ENCODE data around the gene SMC1B. TPM values are rescaled to one million over a fixed set of nuclear protein-coding genes. Genes with fewer than 3 reads are reported as not detected.
"Not testable (repeated sequence)": the region's sequence is repeated elsewhere in the genome, so short reads cannot be mapped to it uniquely, and the experiment has no call there.

Gene SMC1B
- total RNA-seq, 1 donor from 2014 or later, result 0.13 TPM

DNA sequence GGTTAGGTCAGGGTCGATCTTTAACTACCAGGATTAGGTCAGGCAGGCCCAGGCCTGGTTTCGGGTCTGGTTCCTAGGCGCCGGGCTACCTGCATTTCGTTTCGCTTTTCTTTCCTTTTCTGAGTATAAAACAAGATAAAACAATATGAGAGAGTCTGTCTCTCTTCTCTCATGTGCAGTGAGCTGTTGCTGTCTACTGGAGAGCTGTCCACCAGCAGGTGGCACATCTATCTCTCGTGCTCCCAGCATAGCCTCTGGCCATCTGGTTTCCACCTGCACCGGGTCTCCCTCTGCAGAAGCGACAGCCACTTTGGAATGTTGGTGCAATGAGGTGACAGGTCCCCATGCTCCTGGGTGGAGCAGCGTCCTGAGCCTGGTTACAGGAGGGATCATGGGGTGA is 27.7 kb upstream of the SMC1B start:
- Mint-ChIP-seq H3K27ac (no peak overlapping the region), H3K4me1 (peaks cover 10% of the 10 kb centered on the region), H3K27me3 (peaks cover 9% of the 10 kb centered on the region), H3K4me3 (peak overlapping the region; percentile 29), H3K36me3 (ENCODE audit: low read depth) (no peaks in the 10 kb centered on the region), H3K9me3 (no peaks in the 10 kb centered on the region)
- ATAC-seq (ENCODE audit: low read depth) (peak; percentile 52), DNase-seq (no peak)
- no peak for TF ChIP-seq CTCF (IDR thresholded peaks at IDR 0.05)
- CTCF ChIA-PET, result no interaction called here
- intact Hi-C loops (cut with micrococcal nuclease), result loop anchor here (2.0 kb wide), 1 partner anchor 112 kb away; no protein-coding TSS in a partner anchor
- POLR2A ChIA-PET, result no interaction called here

GRCh38 chr22:45440688-45441087 is 27.3 kb upstream of the SMC1B start:
- POLR2A ChIA-PET; H3K36me3 Mint-ChIP-seq (ENCODE audit: low read depth); H3K27me3 Mint-ChIP-seq; CTCF ChIA-PET; H3K27ac Mint-ChIP-seq; DNase-seq; ATAC-seq (ENCODE audit: low read depth); H3K9me3 Mint-ChIP-seq: not testable (repeated sequence)
- Mint-ChIP-seq H3K4me1 (peaks cover 12% of the 10 kb centered on the region), H3K4me3 (peak overlapping the region; percentile 29)
- intact Hi-C loops (cut with micrococcal nuclease), result loop anchor here (2.0 kb wide), 1 partner anchor 112 kb away; no protein-coding TSS in a partner anchor

DNA sequence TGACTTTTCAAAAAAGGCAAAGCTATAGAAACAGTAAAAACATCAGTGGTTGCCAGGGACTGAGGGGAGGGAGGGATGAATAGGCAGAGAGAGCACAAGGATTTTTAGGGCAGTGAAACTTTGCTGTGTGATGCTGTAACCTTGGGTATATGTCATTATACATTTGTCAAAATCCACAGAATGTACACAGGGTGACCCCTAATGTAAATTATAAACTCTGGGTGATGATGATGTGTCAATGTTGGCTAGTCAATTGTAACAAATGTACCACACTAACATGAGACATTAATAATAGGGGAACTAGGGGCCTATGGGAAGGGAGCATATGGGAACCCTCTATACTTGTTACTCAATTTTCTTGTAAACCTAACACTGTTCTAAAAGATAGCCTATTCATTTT is 24.9 kb upstream of the SMC1B start:
- POLR2A ChIA-PET, result no interaction called here
- H3K27ac Mint-ChIP-seq, result no peak overlapping the region
- no peaks in the 10 kb centered on the region for H3K9me3 Mint-ChIP-seq
- no peak overlapping the region for H3K4me3 Mint-ChIP-seq
- intact Hi-C loops (cut with micrococcal nuclease), result loop anchor here (10.0 kb wide), 1 partner anchor 274 kb away; the partner anchor contains the start of gene NUP50
- peaks cover 17% of the 10 kb centered on the region for H3K4me1 Mint-ChIP-seq
- no peak for TF ChIP-seq CTCF (IDR thresholded peaks at IDR 0.05)
- no peaks in the 10 kb centered on the region for H3K36me3 Mint-ChIP-seq (ENCODE audit: low read depth)
- CTCF ChIA-PET, result interaction anchor here (1.3 kb wide), 1 partner anchor 203 kb away, joined by 4 read pairs; no protein-coding TSS in a partner anchor
- peaks cover 9% of the 10 kb centered on the region for H3K27me3 Mint-ChIP-seq
- no peak for DNase-seq
- no peak for ATAC-seq (ENCODE audit: low read depth)

- POLR2A ChIA-PET; H3K4me3 Mint-ChIP-seq; ATAC-seq (ENCODE audit: low read depth); H3K9me3 Mint-ChIP-seq; H3K36me3 Mint-ChIP-seq (ENCODE audit: low read depth); DNase-seq; H3K27me3 Mint-ChIP-seq; H3K27ac Mint-ChIP-seq: not testable (repeated sequence)
- intact Hi-C loops (cut with micrococcal nuclease), result loop anchor here (10.0 kb wide), 1 partner anchor 272 kb away; the partner anchor contains the start of gene NUP50
- H3K4me1 Mint-ChIP-seq, result peaks cover 17% of the 10 kb centered on the region
- CTCF ChIA-PET, result interaction anchor here (1.3 kb wide), 1 partner anchor 202 kb away, joined by 4 read pairs; no protein-coding TSS in a partner anchor
These were observed 23.6 kb upstream of the SMC1B start for GRCh38 chr22:45436871-45437517.

DNA sequence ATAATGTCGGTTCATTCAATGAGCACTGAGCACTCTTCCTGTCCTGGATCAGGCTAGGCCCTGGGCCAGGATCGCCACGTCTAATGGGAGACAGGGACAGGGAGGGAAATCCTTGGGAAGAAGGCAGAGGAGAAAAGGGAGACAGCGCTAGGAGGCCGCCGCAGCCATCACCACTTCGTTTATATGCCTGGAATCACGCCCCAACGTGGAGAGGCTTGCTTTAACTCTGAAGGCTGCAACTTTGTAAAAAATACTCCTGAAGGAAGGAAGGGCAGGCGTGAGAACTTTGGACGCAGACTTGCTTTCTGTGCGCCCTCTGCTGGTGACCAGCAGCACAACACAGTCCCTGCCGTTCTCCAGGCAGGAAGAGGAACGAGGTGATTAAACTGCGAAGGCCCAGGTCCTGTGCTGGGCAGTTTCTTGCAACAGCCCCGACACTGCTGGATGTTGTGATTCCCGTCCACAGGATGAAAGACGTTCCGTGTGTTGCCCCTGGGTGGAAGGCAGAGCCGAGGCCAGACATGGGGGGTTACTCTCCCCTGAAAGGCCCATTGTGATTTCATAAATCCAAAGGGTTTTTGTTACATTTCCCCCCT is 22.2 kb upstream of the SMC1B start:
- ChIA-PET POLR2A (no interaction called here), CTCF (no interaction called here)
- Mint-ChIP-seq H3K36me3 (ENCODE audit: low read depth) (no peaks in the 10 kb centered on the region), H3K9me3 (no peaks in the 10 kb centered on the region), H3K4me3 (no peak overlapping the region), H3K27me3 (peaks cover 2% of the 10 kb centered on the region), H3K27ac (no peak overlapping the region), H3K4me1 (peaks cover 15% of the 10 kb centered on the region)
- TF ChIP-seq CTCF (IDR thresholded peaks at IDR 0.05), result peak; percentile 55
- DNase-seq (peak; percentile 71), ATAC-seq (ENCODE audit: low read depth) (peak; percentile 98)
- intact Hi-C loops (cut with micrococcal nuclease), result loop anchor here (1.0 to 10.0 kb wide), 3 partner anchors 166 to 333 kb away; partner anchors contain the start of gene NUP50

DNA sequence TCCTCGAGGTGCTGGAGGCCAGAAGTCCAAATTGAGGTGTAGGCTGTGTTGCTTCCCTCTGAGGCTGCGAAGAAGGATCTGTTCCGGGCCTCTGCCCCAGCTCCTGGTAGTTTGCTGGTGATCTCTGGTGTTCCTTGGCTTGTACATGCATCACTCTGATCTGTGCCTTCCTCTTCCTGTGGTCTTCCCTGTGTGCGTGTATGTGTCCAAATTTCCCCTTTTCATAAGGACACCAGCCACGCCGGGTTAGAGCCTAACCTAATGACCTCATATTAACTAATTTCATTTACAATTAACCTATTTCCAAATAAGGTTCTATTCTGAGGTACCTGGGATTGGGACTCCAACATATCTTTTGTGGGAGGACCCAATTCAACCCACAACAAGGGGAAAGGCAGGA is 21.6 kb upstream of the SMC1B start:
- POLR2A ChIA-PET, result no interaction called here
- CTCF ChIA-PET, result interaction anchor here (1.7 kb wide), 1 partner anchor 167 kb away, joined by 4 read pairs; no protein-coding TSS in a partner anchor
- peaks cover 2% of the 10 kb centered on the region for H3K27me3 Mint-ChIP-seq
- intact Hi-C loops (cut with micrococcal nuclease), result loop anchor here (1.0 to 10.0 kb wide), 3 partner anchors 166 to 333 kb away; partner anchors contain the start of gene NUP50
- no peak for TF ChIP-seq CTCF (IDR thresholded peaks at IDR 0.05)
- H3K4me1 Mint-ChIP-seq, result peaks cover 12% of the 10 kb centered on the region
- no peak for ATAC-seq (ENCODE audit: low read depth)
- no peaks in the 10 kb centered on the region for H3K9me3 Mint-ChIP-seq
- no peak overlapping the region for H3K27ac Mint-ChIP-seq
- H3K4me3 Mint-ChIP-seq, result no peak overlapping the region
- DNase-seq, result no peak
- no peaks in the 10 kb centered on the region for H3K36me3 Mint-ChIP-seq (ENCODE audit: low read depth)
